Epithelial cell of proximal tubule (primary cell): ENCODE data around the gene TKFC. TPM values are rescaled to one million over a fixed set of nuclear protein-coding genes. Genes with fewer than 3 reads are reported as not detected.

Experiments
- DNase-seq: peaks from one replicate; pipeline ENCODE4 v3.0.0-alpha.2; 2011; ENCODE audit warnings: low read depth
- H3K4me3 ChIP-seq: 2 replicates; pipeline ENCODE4 v1.5.1; 2011; ENCODE audit warnings: low read depth, mild to moderate bottlenecking, low read length
- CTCF ChIP-seq: conservative IDR thresholded peaks from 2 replicates; pipeline ENCODE4 v1.5.1; 2012; ENCODE audit warnings: low read depth, mild to moderate bottlenecking, low read length
- total RNA-seq: library from RNA; depleted of rRNA; stranded (reverse); fragments of >200 nt; gene quantifications from 2 replicates; pipeline ENCODE4 v1.2.3, GENCODE V29; 2015

The TKFC gene
- total RNA-seq, 1 donor from 2014 or later = 22.9 TPM

- no peak for TF ChIP-seq CTCF
- DNase-seq = no peak
- no peak overlapping the region for H3K4me3 ChIP-seq
These were observed 24.8 kb downstream of the TKFC start for GRCh38 chr11:61357894-61358239.

DNA sequence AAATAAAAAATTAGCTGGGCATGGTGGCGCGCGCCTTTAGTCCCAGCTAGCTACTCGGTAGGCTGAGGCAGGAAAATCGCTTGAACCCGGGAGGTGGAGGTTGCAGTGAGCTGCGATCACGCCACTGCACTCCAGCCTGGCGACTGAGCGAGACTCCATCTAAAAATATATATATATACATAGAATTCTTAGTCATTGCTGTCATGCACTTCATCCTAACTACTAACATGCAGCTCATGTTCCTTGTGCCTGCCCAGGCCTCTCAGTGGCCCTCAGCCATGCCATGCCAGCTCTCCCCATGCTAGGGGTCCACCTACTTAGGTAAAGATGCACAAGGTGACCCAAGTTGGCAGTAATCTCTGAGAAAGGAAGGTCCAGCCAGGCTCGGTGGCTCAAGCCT lies 25.5 kb downstream of the TKFC start:
- TF ChIP-seq CTCF = no peak
- H3K4me3 ChIP-seq = no peak overlapping the region
- DNase-seq = no peak

DNA sequence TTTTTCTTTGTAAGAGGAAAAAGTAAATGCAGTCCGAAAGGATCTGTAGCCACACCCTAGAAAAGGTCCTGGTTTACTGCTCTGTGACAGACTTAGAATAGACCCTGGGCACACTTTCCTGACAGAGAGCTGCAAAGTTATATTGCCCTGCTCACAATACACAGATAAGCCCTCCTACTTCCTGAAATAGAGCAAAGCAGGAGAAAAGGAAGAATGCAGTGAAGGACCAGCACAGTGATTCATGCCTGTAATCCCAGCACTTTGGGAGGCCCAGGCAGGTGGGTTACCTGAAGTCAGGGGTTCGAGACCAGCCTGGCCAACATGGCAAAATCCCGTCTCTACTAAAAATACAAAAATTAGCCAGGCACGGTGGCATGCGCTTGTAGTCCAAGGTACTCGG lies 26.5 kb downstream of the TKFC start:
- TF ChIP-seq CTCF = no peak
- H3K4me3 ChIP-seq = no peak overlapping the region
- DNase-seq = no peak

DNA sequence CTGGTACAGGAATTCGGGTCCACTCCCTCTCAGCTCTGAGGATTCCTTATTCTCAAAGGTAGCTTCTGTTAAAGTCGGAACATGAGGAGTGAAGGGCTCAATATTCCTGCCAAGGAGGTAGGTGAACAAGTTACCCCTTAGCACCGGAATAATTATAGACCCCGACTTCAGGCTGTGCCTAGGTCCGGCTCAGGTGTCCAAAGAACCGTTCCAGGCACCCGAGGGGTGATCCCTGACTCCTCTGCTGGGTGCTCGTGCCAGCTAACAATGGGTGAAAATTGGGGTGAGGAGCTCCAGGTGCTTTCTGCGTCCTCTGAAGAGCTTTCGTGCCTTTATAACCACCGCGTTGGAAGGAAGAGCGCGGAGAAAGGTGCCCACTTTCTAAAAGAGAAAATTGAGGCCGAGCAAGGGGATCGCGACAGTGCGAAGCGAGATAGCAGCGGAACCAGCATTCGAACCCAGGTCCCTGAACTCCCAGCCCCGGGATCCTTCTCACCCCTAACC lies 28.3 kb downstream of the TKFC start:
- DNase-seq = no peak
- peak overlapping the region; percentile 76 for H3K4me3 ChIP-seq
- no peak for TF ChIP-seq CTCF

DNA sequence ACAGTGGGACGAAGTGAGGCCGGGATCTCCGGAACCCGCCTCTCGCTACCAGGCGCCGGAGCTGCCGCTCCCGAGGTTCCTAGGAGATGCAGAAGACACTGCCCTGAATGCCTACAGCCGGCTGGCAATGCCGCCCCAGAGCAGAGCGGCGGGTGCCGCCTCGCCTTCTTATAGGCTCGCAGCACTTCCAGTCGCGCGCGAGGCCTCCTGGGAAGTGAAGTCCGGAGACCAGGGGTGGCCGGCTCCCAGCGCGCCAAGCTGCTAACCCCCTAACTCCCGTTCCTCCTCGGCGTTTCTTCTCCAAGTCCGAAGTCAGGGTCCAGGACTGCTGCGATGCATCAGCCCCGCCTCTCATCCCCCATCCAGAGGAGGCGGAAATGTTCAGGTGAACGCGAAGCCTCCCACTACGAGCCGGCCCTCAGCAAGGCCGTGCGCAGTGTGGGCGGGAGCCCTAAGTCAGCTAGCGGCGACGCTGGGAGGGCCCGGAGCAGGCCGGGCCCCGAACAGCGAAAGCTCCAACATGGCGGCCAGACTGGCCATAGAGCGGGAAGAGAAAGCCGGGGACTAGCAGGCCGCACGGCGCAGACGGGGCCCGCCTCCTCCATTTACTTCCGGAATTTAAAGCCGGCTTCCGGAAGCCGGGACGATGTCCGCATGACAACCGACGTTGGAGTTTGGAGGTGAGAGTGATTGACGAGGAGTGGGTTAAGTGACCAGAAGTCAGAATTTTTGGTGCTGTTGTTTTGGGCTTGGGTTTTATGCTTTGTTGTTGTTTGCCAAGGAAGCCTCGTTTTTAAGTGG lies 28.9 kb downstream of the TKFC start, which contains the start of the genes CYB561A3 and TMEM138:
Gene CYB561A3 (minus strand): TSS at position 142 of the 801 bp plus-strand sequence. CDS start 5,169 bp downstream, outside the sequence.
Gene TMEM138 (plus strand): TSS at position 634 of the 801 bp plus-strand sequence. CDS start 2,017 bp downstream, outside the sequence.
- peak within 1 kb of the TSS; percentile 76 for H3K4me3 ChIP-seq
- peak; percentile 56 for DNase-seq
- no peak for TF ChIP-seq CTCF

- no peak for TF ChIP-seq CTCF
- no peak for DNase-seq
- peak overlapping the region; percentile 76 for H3K4me3 ChIP-seq
These were observed 29.5 kb downstream of the TKFC start for GRCh38 chr11:61362542-61362875.
